CD4-positive, CD25-positive, alpha-beta regulatory T cell (primary cell): ENCODE results near the gene KRT1. TPM values are rescaled to one million over a fixed set of nuclear protein-coding genes. Genes with fewer than 3 reads are reported as not detected.

ENCODE experiments used
- ATAC-seq, 2 donors: fragments of 150-1000 bp; cut with Tn5 transposase; one replicate each; pipeline ENCODE4 v1.10.0; 2021; ENCODE audit warnings: low read depth in 2 of 2, moderate number of reproducible peaks in 2 of 2, moderate library complexity in 1 of 2
- DNase-seq, 3 donors: peaks; one replicate each; pipeline versions ENCODE4 v3.0.0 to v3.0.0-alpha.2; 2012 to 2022; ENCODE audit warnings: mixed read lengths in 1 of 3
- H3K27ac ChIP-seq: one replicate; pipeline ENCODE4 v1.7.0; 2013; ENCODE audit warnings: mild to moderate bottlenecking, low read length; ENCODE audit not compliant: insufficient read depth, poor library complexity, severe bottlenecking
- H3K27me3 ChIP-seq: one replicate; pipeline ENCODE4 v1.7.0; 2013; ENCODE audit warnings: low read length; ENCODE audit not compliant: control insufficient read depth, insufficient read depth
- H3K36me3 ChIP-seq: one replicate; pipeline ENCODE4 v1.7.0; 2013; ENCODE audit warnings: mild to moderate bottlenecking, low read length, moderate library complexity; ENCODE audit not compliant: control insufficient read depth, insufficient read depth
- H3K4me1 ChIP-seq: 2 replicates; pipeline ENCODE4 v1.7.0; 2013; ENCODE audit warnings: mild to moderate bottlenecking, low read length; ENCODE audit not compliant: insufficient read depth, control insufficient read depth, poor library complexity, severe bottlenecking
- H3K4me3 ChIP-seq: one replicate; pipeline ENCODE4 v1.7.0; 2013; ENCODE audit warnings: low read depth, mild to moderate bottlenecking, low read length, moderate library complexity
- H3K9me3 ChIP-seq, 2 experiments: 1 replicate in 1 of 2; 2 replicates in 1 of 2; pipeline ENCODE4 v1.7.0; 2013; ENCODE audit warnings: low read length in 2 of 2, mild to moderate bottlenecking in 1 of 2, moderate library complexity in 1 of 2; ENCODE audit not compliant: control insufficient read depth in 2 of 2
- H3K27ac Mint-ChIP-seq, 3 donors: one replicate each; pipeline ENCODE4 v1.8.0; 2020 to 2022; ENCODE audit warnings: mild to moderate bottlenecking in 3 of 3, mixed read lengths in 3 of 3, moderate library complexity in 2 of 3
- H3K27me3 Mint-ChIP-seq: one replicate; pipeline ENCODE4 v1.8.0; 2022; ENCODE audit warnings: mild to moderate bottlenecking, mixed read lengths
- H3K36me3 Mint-ChIP-seq: one replicate; pipeline ENCODE4 v1.8.0; 2020; ENCODE audit warnings: mixed read lengths
- H3K4me1 Mint-ChIP-seq, 4 donors: one replicate each; pipeline ENCODE4 v1.8.0; 2020 to 2022; ENCODE audit warnings: mixed read lengths in 4 of 4, mild to moderate bottlenecking in 1 of 4
- H3K4me3 Mint-ChIP-seq, 4 donors: one replicate each; pipeline ENCODE4 v1.8.0; 2020 to 2022; ENCODE audit warnings: mild to moderate bottlenecking in 4 of 4, mixed read lengths in 4 of 4, moderate library complexity in 3 of 4
- H3K9me3 Mint-ChIP-seq, 7 donors: one replicate each; pipeline ENCODE4 v1.8.0; 2020 to 2022; ENCODE audit warnings: mixed read lengths in 7 of 7, mild to moderate bottlenecking in 3 of 7, moderate library complexity in 2 of 7
- polyA plus RNA-seq, 4 donors: library from polyadenylated mRNA; unstranded; fragments of 300-500 nt; fragmentation: Illumina TruSeq; gene quantifications; one replicate each; pipeline ENCODE4 v1.2.3, GENCODE V29; 2021
- total RNA-seq: library from RNA; stranded (reverse); gene quantifications from one replicate; pipeline ENCODE4 v1.2.3, GENCODE V29; 2022

KRT1 gene
- total and polyA plus RNA-seq, 5 donors from 2014 or later: 3.3 to 9.9 (median 5.8) TPM; not detected in 1

- Mint-ChIP-seq H3K27me3 (peaks cover 14% of the 10 kb centered on the region), H3K4me1 (peaks cover 0 to 50% (median 5%) of the 10 kb centered on the region in 4 donors), H3K27ac (peak overlapping the region in 2 of 3 donors; percentile 74 to 91), H3K4me3 (no peak overlapping the region), H3K9me3 (peaks cover 0 to 2% (median 0%) of the 10 kb centered on the region in 7 donors), H3K36me3 (no peaks in the 10 kb centered on the region)
- Histone ChIP-seq H3K4me1 (peaks cover 3% of the 10 kb centered on the region), H3K9me3 (no peaks in the 10 kb centered on the region), H3K27ac (no peak overlapping the region), H3K4me3 (no peak overlapping the region), H3K27me3 (peaks cover 3% of the 10 kb centered on the region), H3K36me3 (no peaks in the 10 kb centered on the region)
- DNase-seq (no peak), ATAC-seq (no peak)
Observed at GRCh38 chr12:52631676-52632459, 48.3 kb downstream of the KRT1 start.

- DNase-seq (no peak), ATAC-seq (no peak)
- Mint-ChIP-seq H3K4me1 (peaks cover 0 to 50% (median 5%) of the 10 kb centered on the region in 4 donors), H3K27me3 (peaks cover 14% of the 10 kb centered on the region), H3K4me3 (peak overlapping the region in 2 of 4 donors; percentile 56 to 79), H3K27ac (peak overlapping the region; percentile 6 to 89 (median 62)), H3K9me3 (peaks cover 0 to 2% (median 0%) of the 10 kb centered on the region in 7 donors), H3K36me3 (no peaks in the 10 kb centered on the region)
- no peak overlapping the region for H3K27ac ChIP-seq
- no peaks in the 10 kb centered on the region for H3K9me3 ChIP-seq
- H3K4me1 ChIP-seq: peaks cover 3% of the 10 kb centered on the region
- H3K27me3 ChIP-seq: peaks cover 3% of the 10 kb centered on the region
- no peaks in the 10 kb centered on the region for H3K36me3 ChIP-seq
- H3K4me3 ChIP-seq: no peak overlapping the region
Observed at GRCh38 chr12:52631264-52631663, 48.9 kb downstream of the KRT1 start.

GRCh38 chr12:52630599-52631200 is 49.5 kb downstream of the KRT1 start:
- Mint-ChIP-seq H3K27ac (peak overlapping the region; percentile 62 to 89 (median 89)), H3K4me3 (peak overlapping the region in 2 of 4 donors; percentile 56 to 79), H3K27me3 (peaks cover 14% of the 10 kb centered on the region), H3K36me3 (no peaks in the 10 kb centered on the region), H3K4me1 (peaks cover 0 to 50% (median 5%) of the 10 kb centered on the region in 4 donors), H3K9me3 (peaks cover 0 to 2% (median 0%) of the 10 kb centered on the region in 7 donors)
- ATAC-seq: peak in 1 of 2 donors; percentile 38
- H3K9me3 ChIP-seq: no peaks in the 10 kb centered on the region
- H3K4me1 ChIP-seq: peaks cover 3% of the 10 kb centered on the region
- H3K27ac ChIP-seq: no peak overlapping the region
- no peaks in the 10 kb centered on the region for H3K27me3 ChIP-seq
- H3K36me3 ChIP-seq: no peaks in the 10 kb centered on the region
- no peak for DNase-seq
- no peak overlapping the region for H3K4me3 ChIP-seq

GRCh38 chr12:52630008-52630500 is 50.2 kb downstream of the KRT1 start:
- H3K9me3 Mint-ChIP-seq: peaks cover 0 to 2% (median 0%) of the 10 kb centered on the region in 7 donors
- DNase-seq: no peak

GRCh38 chr12:52629281-52630007 is 50.8 kb downstream of the KRT1 start:
- Mint-ChIP-seq H3K36me3 (no peaks in the 10 kb centered on the region), H3K9me3 (peaks cover 0 to 2% (median 0%) of the 10 kb centered on the region in 7 donors), H3K27me3 (peaks cover 15% of the 10 kb centered on the region), H3K4me1 (peaks cover 0 to 50% (median 5%) of the 10 kb centered on the region in 4 donors), H3K27ac (peak overlapping the region in 1 of 3 donors; percentile 89), H3K4me3 (peak overlapping the region in 1 of 4 donors; percentile 74)
- no peaks in the 10 kb centered on the region for H3K36me3 ChIP-seq
- peaks cover 3% of the 10 kb centered on the region for H3K4me1 ChIP-seq
- no peak overlapping the region for H3K27ac ChIP-seq
- DNase-seq (no peak), ATAC-seq (no peak)
- H3K9me3 ChIP-seq: no peaks in the 10 kb centered on the region
- H3K4me3 ChIP-seq: no peak overlapping the region
- H3K27me3 ChIP-seq: no peaks in the 10 kb centered on the region

More at GRCh38 chr12:52630008-52630500, 50.2 kb downstream of the KRT1 start:
- no peaks in the 10 kb centered on the region for H3K36me3 Mint-ChIP-seq
- peaks cover 18% of the 10 kb centered on the region for H3K27me3 Mint-ChIP-seq
- H3K4me1 ChIP-seq: peaks cover 3% of the 10 kb centered on the region
- H3K4me1 Mint-ChIP-seq: peaks cover 0 to 50% (median 5%) of the 10 kb centered on the region in 4 donors
- no peaks in the 10 kb centered on the region for H3K36me3 ChIP-seq
- no peaks in the 10 kb centered on the region for H3K9me3 ChIP-seq
- peak overlapping the region in 1 of 4 donors; percentile 79 for H3K4me3 Mint-ChIP-seq
- H3K27me3 ChIP-seq: no peaks in the 10 kb centered on the region
- no peak overlapping the region for H3K27ac ChIP-seq
- H3K27ac Mint-ChIP-seq: peak overlapping the region in 1 of 3 donors; percentile 89
- no peak overlapping the region for H3K4me3 ChIP-seq
- ATAC-seq: no peak

- Histone ChIP-seq H3K9me3 (no peaks in the 10 kb centered on the region), H3K4me3 (no peak overlapping the region), H3K4me1 (peaks cover 3% of the 10 kb centered on the region), H3K27ac (no peak overlapping the region), H3K27me3 (no peaks in the 10 kb centered on the region), H3K36me3 (no peaks in the 10 kb centered on the region)
- peaks cover 9% of the 10 kb centered on the region for H3K27me3 Mint-ChIP-seq
- DNase-seq (no peak), ATAC-seq (no peak)
- H3K4me1 Mint-ChIP-seq: peaks cover 0 to 45% (median 5%) of the 10 kb centered on the region in 4 donors
- no peak overlapping the region for H3K27ac Mint-ChIP-seq
- H3K36me3 Mint-ChIP-seq: no peaks in the 10 kb centered on the region
- H3K4me3 Mint-ChIP-seq: peak overlapping the region in 1 of 4 donors; percentile 74
- peaks cover 0 to 1% (median 0%) of the 10 kb centered on the region in 7 donors for H3K9me3 Mint-ChIP-seq
Observed at GRCh38 chr12:52628841-52629240, 51.4 kb downstream of the KRT1 start.

- Histone ChIP-seq H3K9me3 (no peaks in the 10 kb centered on the region), H3K36me3 (no peaks in the 10 kb centered on the region), H3K27me3 (no peaks in the 10 kb centered on the region), H3K4me1 (peaks cover 3% of the 10 kb centered on the region), H3K4me3 (no peak overlapping the region), H3K27ac (no peak overlapping the region)
- ATAC-seq: no peak
- Mint-ChIP-seq H3K36me3 (no peaks in the 10 kb centered on the region), H3K4me1 (peaks cover 0 to 38% (median 4%) of the 10 kb centered on the region in 4 donors), H3K4me3 (peak overlapping the region in 2 of 4 donors; percentile 0 to 21), H3K27me3 (peaks cover 10% of the 10 kb centered on the region), H3K9me3 (peaks cover 0 to 1% (median 0%) of the 10 kb centered on the region in 7 donors), H3K27ac (no peak overlapping the region)
- DNase-seq: no peak
Observed at GRCh38 chr12:52628111-52628507, 52.1 kb downstream of the KRT1 start.
